ENCODE measurements around the gene VPS4A. TPM values are rescaled to one million over a fixed set of nuclear protein-coding genes. Genes with fewer than 3 reads are reported as not detected.

The VPS4A gene
- polyA plus RNA-seq, 1 of the 3 experiments (the other 2 are of a cell fraction) = 20.8 TPM

GRCh38 chr16:69329369-69330285, 18.5 kb downstream of the VPS4A start:
- H3K4me3 ChIP-seq (ENCODE audit: low read depth in 2 of 2, low read length in 1 of 2) = peak overlapping the region; percentile 71 to 80
- H4K20me1 ChIP-seq (ENCODE audit: insufficient read depth) = peaks cover 41% of the 10 kb centered on the region
- no peak for TF ChIP-seq FOXM1 (IDR thresholded peaks at IDR 0.05; ENCODE audit: low read depth)
- no peak for TF ChIP-seq MXI1 (IDR thresholded peaks at IDR 0.05; ENCODE audit: low read depth, low read length)
- TF ChIP-seq GATA2 (CRISPR knock-in tag; IDR thresholded peaks at IDR 0.05) = no peak
- TF ChIP-seq MEF2A (IDR thresholded peaks at IDR 0.05; ENCODE audit: borderline replicate concordance, low read depth) = no peak
- TF ChIP-seq ZBTB33 (IDR thresholded peaks at IDR 0.05; ENCODE audit: borderline replicate concordance, low read depth) = no peak
- no peak for TF ChIP-seq USF2 (IDR thresholded peaks at IDR 0.05; ENCODE audit: borderline replicate concordance, low read depth, low read length)
- TF ChIP-seq EP300 (IDR thresholded peaks at IDR 0.05; ENCODE audit: borderline replicate concordance in 1 of 2, low read depth in 1 of 2, low read length in 1 of 2) = no peak
- no peak for TF ChIP-seq RAD21 (IDR thresholded peaks at IDR 0.05; ENCODE audit: low read length)
- TF ChIP-seq TEAD4 (IDR thresholded peaks at IDR 0.05; ENCODE audit: borderline replicate concordance, insufficient read depth) = no peak
- TF ChIP-seq EZH2phosphoT487 (IDR thresholded peaks at IDR 0.05; ENCODE audit: borderline replicate concordance, low read depth) = no peak
- no peak for TF ChIP-seq RXRA (IDR thresholded peaks at IDR 0.05; ENCODE audit: borderline replicate concordance, low read depth)
- no peak for TF ChIP-seq GABPA (IDR thresholded peaks at IDR 0.05; ENCODE audit: low read depth)
- no peak for TF ChIP-seq IRF3 (IDR thresholded peaks at IDR 0.05; ENCODE audit: low read depth, low read length)
- H3K9ac ChIP-seq = peak overlapping the region; percentile 91
- H3K27me3 ChIP-seq (ENCODE audit: insufficient read depth) = no peaks in the 10 kb centered on the region
- peak; percentile 72 for DNase-seq
- 9% methylated on average over 44 of the region's 77 CpGs for WGBS (ENCODE audit: low lambda C conversion rate)
- no peaks in the 10 kb centered on the region for H3K9me2 ChIP-seq
- peaks cover 11 to 33% of the 10 kb centered on the region in 2 experiments for H3K4me1 ChIP-seq (ENCODE audit: control insufficient read depth in 1 of 2, insufficient read depth in 2 of 2, low read depth in 1 of 2, low read length in 1 of 2)
- peaks cover 48 to 56% of the 10 kb centered on the region in 2 experiments for H3K36me3 ChIP-seq (replicated peaks in 1 of 2; ENCODE audit: control insufficient read depth in 1 of 2, insufficient read depth in 2 of 2, low read length in 1 of 2)
- POLR2A ChIA-PET = interaction anchor here (0.8 to 3.3 kb wide), 5 partner anchors 10 to 179 kb away, joined by 3 to 24 read pairs (median 5); partner anchors contain the start of genes COG8, NIP7 and TERF2
- H3K79me2 ChIP-seq (ENCODE audit: insufficient read depth) = peaks cover 80% of the 10 kb centered on the region
- CTCF ChIA-PET = interaction anchor here (0.7 to 4.6 kb wide), 5 partner anchors 9 to 18 kb away, joined by 3 to 21 read pairs (median 3); partner anchors contain the start of genes COG8 and VPS4A
- no peaks in the 10 kb centered on the region for H3K9me3 ChIP-seq
- peaks cover 28% of the 10 kb centered on the region for H3F3A ChIP-seq (replicated peaks; ENCODE audit: insufficient read depth)
- no peak overlapping the region for H2AFZ ChIP-seq (ENCODE audit: low read depth)
- H3K27ac ChIP-seq (ENCODE audit: low read depth in 2 of 2, low read length in 1 of 2) = peak overlapping the region; percentile 26 to 67; a peak in 3 of 4 replicates
- peak overlapping the region; percentile 91 for H3K4me2 ChIP-seq
